ENCODE results near the gene CAPN7.

Gene CAPN7

DNA sequence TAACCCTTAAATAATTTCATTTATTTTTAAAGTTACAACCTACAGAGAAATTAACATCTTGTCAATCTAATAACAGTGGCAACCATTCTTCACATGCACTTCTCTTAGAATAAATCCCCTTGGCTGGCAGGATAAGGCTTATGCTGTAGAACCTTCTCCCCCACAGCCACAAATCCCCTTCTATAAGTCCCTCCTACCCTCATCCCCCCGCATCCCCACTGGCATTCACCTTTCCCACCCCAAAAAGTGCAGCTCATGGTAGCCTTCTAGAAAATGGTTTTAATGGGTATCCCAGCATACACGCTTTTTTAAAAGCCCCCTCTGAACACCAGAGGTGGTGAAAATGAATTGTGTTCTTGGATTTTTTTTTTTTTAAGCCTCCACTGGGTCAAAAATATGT lies 49.2 kb downstream of the CAPN7 start:
- DNase-seq: no peak

DNA sequence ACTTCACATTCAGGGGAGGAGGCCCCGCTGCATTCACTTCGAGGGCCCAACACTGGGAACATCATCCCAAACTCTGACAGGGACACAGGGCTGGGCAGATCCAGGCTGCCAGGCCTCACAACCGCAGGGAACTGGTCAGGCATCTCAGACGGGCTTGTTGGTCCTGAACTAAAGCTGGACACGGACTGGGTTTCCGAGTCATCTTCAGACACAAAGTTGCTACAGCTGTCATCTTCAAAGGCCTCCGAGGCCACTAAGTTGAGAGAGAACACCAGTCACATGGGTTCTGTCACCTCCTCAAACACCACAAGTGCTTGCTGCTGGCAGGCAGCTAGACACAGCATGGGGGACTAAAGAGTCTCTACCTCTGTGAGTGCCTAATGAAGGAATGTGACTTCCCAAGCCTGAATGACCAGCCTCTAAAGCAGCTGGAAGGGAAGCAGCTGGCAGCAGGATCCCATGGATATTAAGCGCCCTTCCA lies 50.9 kb downstream of the CAPN7 start:
- DNase-seq: no peak

DNA sequence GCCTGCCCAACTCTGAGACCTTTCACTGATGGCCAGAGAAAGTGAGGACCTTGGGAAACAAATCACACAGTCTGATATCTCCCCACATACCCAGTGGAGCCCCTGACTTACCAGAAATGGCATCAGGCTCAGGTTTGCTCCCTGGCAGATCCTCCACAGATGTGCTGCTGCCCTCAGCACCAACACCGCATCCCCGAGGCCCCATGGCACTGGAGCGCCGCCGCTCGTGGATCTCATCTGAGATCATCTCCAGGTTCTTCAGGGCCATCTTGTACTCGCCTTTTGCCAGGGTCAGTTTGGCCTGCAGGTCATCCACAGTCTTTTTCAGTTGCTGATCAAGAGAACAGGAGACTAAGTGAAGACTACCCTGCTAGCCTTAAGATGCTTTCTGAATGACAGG lies 52.7 kb downstream of the CAPN7 start:
- no peak for DNase-seq

DNA sequence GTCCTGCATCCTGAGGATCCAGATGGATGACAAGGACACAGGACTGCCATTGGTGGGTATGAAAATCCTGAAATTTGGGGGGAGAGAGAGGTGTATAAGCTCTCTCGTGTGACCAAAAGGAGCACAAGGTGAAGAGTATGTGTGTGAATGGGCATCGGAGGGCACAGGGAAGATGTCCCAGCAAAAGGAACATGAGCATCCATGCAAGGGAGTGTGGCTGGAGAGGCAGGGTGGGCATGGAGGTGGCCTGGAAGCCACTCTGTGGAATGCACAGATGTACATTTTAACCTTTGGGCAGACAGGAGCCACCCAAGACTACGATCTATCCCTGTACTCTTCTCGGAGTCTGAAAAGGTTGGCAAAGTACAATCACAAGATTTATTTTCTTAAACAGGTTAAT lies 54.5 kb downstream of the CAPN7 start:
- no peak for DNase-seq

DNA sequence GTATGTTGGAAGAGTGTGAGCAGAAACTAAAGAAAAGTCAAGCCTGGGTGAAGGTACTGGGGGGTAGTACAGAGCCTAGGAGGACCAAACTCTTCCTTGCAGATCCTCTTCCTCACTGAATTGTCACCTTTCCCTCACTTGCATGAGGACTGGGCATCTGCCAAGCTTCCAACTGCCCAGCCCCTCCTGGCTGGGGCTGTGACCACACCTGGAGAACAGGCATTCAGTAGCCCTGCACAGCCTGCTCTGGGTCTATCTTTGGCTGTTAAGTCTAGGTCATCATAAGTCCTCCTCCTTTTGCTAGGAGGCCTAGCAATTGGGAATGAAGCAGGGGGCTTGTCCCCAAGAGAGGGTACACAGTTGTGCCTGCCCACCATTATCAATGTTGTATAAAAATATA lies 55.2 kb downstream of the CAPN7 start:
- DNase-seq: no peak

DNA sequence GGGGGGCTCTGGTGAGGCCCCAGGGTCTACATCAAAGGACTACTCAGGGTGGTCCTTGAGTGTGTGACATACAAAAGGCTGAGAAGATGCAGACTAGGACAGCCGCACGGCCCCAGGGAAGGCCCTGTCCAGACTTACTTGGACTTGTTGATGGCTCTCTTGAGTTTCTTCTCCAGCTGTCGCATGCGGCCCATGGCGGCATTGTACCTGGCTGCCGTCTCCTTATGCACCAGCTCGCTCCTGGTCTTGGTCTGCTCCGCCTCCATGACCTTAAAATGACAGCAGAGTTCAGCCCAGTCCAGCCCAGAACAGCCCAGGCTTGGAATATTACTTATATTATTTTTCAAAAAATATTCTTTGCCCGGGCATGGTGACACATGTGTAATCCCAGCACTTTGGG lies 56.0 kb downstream of the CAPN7 start:
- no peak for DNase-seq

DNA sequence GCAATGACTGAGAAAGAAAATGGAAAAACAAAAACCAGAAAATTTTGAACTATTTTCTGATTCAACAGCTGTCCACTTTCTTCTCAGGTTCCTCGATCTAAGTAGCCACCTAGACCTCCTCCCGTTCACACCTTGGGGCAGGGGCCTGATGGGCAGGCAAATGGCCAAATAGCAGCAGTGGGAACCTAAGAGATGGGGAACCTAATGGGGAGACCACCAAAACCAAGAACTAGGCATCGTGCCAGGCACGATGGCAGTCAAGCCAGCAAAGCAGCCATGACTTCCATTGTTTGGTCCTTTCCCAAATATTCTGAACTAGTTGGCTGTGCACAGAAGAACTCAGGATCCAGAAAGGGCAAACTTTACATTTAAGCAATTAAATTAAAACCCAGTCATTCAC lies 57.1 kb downstream of the CAPN7 start:
- no peak for DNase-seq

DNA sequence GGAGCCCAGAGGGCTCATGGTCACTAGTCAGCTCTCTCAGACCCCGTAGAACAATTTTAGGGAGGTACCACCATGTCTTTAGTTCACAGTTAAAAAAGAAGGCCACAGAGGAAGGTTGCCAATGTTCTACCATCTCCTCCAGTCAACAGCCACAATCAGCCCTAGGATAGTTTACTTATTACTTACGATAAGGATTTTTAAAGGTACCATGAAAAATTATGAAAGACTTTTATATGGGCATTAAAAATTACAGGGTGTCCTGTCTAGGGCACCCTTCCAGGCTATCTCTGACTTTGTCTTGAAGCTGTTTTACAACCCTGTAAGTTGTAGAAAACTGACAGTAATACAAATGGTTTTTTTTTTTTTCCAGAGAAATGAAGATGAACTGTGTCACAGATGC lies 57.9 kb downstream of the CAPN7 start:
- DNase-seq: no peak

DNA sequence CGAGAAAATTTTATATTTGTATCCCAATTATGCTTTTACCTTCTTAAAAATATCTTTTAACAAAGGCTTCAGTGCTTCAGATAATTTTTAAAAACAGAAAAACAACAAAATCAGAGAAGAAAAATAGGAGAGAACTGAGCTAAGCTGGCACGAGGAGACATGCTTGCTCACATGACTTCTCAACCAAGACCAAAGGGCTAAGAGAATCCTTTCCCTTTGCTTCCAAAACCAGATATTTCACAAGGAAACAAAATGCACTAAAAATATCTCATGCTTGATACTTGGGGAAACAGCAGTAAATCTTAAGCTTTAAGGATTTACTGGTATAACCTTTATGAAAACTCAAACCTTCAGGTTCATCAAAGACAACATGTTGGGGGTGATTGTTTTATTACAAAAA lies 58.4 kb downstream of the CAPN7 start:
- DNase-seq: no peak

DNA sequence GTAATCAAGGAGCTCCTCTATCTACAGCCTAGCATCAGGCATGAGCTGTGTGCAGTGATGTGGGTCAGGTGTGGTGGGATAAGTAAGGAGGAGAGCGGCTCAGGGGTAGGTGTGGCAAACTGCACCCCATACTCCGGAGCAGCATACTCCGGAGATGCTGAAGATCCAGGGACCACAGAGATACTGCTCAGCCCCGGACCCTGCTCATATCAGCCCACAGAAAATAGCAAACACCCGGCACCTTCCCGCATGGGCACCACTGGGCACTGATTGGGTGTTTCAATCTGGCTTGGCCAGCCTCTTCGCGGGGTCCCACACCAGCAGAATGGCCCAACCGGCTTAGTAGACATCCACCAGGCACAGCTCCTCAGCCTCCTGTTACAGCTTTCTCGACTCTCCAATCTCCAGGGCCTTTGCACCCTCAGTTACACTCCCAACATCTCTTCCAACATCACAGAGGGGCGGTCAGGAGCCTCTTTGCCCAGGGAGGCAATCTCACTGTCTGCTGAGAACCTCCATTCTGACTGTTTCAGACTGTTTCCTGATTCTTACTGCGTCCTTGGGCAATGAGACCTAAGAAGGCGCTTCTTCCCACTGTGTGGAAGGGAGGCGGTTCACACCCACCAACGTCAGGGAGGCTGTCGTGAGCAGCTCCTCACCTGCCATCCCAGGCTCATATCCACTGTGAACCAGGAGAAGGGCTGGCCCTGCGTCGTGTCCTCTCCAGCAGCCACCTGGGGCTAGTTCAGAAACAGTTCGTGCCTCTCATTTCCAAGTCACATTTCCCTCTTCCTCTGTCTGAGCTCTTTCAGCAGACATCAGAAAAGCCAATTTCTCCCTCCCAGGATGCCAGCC lies 59.8 kb downstream of the CAPN7 start:
- no peak for DNase-seq

DNA sequence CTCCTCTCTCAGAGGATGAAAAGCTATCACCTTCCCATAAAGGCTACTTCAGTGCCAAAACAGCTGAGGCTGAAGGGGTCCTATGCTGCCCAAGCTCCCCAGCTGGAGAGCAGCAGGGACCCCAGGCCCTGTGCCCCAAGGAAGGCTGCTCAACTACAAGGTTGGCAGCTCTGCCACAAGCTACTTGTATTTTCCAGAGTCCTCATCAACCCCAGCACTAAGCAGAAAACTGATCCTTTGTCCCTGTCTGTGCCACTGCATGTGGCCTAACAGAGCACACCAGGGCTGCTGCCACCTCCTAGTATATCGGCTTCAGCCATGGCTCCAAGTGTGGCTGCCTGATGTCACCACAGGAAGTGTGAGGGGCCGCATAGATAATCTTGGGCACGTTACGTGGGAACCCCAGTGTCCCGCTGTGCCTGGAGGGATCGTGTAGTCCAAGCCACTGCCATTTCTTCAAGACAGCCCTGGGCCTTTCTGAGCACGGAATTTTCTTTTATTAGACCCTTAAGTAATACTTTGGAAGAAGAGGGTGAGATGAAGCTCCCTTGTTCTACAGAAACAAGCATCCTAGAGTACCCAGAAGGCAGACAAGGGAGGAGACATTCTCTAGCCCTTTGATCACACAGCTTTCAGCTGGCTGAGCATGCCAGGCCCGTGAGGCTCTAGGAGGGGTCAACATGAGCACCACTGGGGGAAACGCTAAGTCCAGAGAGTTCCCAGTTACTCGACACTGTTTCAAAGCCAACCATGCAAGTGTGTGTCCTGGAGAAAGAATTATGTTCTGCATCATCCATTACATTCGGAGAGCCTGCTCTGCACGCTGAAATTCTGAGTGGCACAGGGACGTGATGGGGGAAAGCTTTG lies 60.7 kb downstream of the CAPN7 start:
- DNase-seq: no peak

DNA sequence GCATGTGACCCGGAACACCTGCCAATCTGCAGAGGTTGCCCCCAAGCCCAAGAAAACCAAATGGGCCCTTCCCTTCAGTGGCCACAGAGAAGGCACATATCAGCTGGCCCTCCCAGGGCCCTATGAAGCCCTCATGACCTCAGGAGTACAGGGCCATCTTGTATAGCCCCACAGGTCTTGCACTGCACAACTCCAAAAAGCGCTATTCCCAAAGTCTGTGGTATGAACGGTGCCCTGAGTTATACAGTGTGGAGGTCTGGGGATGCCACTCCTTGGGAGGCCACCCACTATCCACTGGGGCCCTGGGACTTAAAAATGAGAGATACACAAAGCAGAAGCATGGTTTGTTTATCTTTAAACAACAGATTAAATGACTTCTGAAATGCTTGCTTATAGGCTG lies 61.5 kb downstream of the CAPN7 start:
- DNase-seq: no peak

DNA sequence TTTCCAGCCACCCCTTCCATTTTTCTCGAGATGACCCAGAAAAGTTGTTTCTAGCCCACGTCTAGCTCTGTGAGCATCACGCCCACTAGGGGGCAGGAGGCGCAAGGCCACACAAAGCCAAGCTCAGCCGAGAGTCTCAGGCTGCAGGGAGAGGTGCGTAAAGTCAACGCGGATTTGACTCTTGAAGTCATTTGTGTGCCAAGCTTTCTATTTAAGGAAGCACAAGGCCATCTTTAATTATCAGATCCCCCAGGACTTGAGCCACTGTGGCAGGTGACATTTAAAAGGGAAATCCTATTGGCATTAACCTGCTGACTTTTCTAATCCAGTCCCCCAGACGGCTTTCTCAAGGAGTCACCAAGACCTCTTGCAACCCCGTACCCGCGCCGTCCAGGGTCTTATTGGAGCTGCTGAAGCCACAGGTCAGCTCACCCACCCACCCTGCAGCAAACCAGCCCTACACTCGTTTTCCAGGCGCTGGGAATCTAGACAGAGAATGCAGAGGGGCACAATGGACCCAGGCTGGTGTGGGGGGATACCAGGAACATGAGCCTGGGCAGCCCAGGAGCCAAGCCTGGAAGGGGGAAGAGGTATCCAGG lies 62.1 kb downstream of the CAPN7 start:
- peak; percentile 93 for DNase-seq

DNA sequence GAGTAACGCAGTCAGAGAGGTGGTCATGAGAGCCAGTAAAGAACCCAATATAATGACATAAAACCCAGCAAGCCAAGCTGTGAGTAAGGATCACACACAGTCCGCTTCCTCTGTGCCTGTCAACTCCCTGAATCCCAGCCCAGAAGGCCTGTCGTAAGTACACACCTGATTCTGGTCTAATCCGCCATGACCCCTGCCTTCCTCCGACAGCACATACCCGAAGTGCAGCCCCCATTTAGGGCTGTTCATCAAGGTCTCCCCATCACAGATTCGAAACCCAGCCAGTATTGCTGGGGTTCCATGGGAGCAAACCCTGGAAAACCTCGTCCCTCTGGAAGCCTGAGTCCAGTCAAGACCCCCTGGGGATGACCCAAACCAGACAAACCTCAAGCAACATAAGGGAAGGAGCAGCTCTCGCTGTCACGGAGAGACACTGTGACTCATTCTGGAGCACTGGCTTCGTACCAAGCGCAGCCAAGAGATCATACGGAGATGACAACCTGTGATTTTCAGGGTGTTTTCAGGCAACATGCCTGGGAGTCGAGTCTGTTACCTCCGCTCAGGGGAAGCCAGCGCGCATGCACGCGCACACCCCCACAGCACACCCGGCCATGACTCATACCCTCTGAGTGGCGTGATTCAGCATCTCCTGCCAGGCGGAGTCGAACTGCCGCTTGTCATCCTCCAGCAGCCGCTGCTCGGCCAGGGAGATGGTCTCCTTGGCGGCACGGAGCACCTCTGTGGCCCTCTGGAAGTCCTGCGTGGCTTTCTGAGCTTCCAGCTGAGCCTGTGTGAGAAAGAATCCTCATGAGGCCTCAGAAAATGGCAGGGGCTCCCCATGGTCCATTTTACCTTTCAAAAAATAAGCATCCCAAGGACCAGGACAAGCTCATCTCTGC lies 63.3 kb downstream of the CAPN7 start:
- DNase-seq: no peak

DNA sequence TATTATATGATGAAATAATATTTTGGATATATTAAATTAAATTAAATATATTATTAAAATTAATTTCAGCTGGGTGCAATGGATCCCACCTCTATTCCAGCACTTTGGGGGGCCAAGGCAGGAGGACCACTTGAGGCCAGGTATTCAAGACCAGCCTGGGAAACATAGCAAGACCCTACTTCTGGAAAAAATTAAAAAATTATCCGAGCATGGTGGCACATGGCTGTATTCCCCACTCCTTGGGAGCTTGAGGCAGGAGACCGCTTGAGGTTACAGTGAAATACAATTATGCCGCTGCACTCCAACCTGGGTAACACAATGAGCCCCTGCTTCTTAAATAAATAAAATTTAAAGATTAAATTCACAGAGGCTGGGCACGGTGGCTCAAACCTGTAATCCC lies 65.0 kb downstream of the CAPN7 start:
- no peak for DNase-seq

DNA sequence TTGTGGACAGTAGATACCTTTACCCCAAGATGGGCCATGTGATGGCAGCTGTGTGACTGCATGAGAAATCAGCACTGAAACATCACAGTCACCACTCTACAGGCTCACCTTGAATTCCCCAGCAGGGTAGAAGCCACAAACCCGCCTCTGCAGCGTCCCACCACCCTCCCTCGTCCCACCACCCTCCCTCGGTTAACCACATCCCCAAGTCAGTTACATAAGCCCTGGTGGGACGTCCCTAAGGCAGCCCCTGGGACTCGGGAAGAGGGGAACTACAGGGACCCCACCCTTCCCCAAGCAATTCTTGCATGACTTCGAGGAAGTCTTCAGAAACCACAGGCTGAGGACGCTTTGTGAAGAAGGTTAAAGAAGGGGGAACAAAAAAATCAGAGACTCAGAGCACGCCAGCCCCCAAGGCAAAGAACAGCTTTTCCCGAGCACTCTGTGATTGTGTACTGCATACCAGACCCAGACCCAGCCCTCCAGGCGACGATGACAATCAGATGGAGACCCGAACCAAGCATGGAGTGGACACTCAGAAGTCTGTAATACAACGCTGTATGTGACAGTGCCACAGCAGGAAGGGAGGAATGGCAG lies 65.8 kb downstream of the CAPN7 start:
- DNase-seq: no peak

DNA sequence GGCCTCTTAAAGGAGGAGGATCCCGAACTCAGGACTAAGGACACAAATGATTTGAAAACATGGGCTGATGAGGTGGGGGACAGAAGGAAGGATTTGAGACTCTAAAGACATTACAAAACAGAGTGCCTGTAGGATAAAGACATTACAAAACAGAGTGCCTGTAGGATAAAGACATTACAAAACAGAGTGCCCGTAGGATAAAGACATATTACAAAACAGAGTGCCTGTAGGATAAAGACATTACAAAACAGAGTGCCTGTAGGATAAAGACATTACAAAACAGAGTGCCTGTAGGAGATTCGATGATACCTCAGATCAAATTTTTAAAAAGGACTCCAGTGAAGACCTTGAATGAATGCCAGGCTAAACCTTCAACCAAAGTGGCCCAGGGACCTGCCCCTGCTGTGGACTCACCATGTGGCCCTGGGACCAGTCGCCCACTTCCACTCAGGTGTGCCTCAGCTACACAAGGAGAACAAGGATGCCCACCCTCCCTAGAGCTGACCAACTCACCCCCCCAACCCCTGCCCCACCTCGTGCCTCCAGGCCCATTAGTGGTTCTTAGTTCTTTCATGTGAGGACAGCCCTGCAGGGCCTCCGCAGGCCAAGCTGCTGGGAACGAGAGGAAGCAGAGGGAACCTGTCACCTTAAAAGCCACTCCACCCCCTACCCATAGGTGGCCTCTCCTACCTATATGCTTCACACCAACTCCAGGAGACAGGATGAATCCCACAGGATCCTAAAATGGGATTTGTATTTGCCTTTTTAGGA lies 66.6 kb downstream of the CAPN7 start:
- no peak for DNase-seq

DNA sequence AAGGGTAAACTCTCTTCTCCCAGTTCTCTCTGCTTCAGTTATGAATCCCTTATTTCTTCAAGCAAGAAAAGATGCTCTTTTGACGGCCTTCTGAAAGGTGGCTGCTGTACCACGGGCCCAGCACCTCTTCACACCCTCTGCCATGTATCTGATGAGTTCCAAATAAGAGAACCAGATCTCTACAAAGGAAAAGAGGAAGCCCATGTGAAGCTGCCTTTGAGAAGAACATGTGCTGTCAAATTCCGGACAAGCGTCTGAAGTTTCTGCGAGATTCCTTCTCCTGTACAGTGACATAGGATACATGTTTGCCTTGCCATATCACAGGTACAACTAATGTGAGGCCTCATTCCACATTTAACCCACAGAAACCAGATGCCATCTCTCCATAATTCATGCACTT lies 67.2 kb downstream of the CAPN7 start:
- DNase-seq: no peak

DNA sequence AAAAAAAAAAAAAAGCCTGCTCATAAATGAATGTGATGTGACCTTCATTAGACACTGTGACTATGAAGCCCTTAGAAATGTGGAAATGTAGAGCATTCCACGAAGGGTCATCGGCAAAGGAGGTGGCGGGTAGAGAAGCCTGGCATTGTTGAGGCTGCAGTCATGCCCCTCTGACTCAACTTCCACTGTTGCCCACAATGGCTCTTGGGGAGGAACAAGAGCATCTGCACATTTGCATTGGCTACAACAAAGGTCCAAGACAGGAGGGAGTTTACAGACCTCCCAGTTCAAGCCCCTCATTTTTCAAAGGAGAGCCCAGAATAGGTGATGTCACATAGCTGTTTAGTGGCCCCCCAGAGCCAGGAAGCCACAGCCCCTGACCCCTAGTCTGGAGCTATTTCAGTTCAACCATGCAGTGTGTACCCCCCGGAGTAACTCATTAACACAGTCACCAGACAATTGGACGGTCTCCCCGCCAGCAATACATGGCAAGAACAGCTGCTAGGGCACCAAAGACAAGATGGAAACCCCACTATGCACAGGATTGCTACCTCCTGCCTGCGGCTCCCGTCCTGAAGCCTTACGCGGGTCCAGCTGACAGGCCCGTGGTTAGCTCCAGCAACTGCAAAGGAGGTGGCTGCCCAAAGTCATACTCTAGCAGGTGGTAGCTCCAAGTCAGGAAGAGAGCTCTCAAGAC lies 70.1 kb downstream of the CAPN7 start:
- no peak for DNase-seq

DNA sequence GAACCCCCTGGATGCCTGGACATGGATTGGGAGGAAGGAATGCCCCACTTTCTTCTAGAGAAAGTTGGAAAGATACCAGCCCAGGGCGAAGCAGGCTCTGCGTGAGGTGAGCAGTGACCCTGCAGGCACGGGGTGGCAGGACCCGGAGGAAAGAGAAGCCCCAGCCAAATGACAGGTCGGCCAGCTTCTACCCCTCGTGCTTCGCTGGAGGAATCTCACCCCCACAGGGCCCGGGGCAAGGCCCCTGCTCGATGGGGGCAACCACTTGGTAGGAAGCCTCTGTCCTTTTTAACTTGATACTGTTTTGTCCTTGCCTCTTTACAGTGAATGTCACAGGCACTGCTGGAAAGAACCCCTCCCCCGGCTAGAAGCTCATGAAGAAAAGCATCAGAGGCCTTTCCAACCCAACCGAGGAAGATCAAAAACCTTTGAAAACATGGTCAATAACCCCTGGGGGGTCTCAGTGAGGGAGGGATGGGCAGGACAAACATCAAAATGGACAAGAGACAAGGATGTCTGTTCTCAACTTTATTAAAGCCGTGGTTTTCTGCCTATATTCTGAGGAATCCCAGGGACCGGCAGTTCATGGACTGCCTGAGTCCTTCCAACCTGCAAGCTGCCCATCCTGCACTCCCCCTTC lies 71.9 kb downstream of the CAPN7 start:
- no peak for DNase-seq
